GM06990 (cell line): Measurements from ENCODE around the gene CCDC87.

Source experiments
- DNase-seq: peaks from one replicate; pipeline ENCODE4 v3.0.0-alpha.2; 2011; ENCODE audit not compliant: insufficient read length; ENCODE audit errors: extremely low read depth
- H3K27me3 ChIP-seq: replicated peaks from 2 replicates; pipeline ENCODE4 v1.6.0; 2011; ENCODE audit warnings: low read length; ENCODE audit not compliant: control insufficient read depth, insufficient read depth
- H3K36me3 ChIP-seq: 2 replicates; pipeline ENCODE4 v1.5.1; 2011; ENCODE audit warnings: low read length; ENCODE audit not compliant: control insufficient read depth, insufficient read depth
- H3K4me3 ChIP-seq: replicated peaks from 2 replicates; pipeline ENCODE4 v1.5.1; 2011; ENCODE audit warnings: low read depth, mild to moderate bottlenecking, control low read depth, low read length
- TF ChIP-seq, protein P1 (sequence below): IDR thresholded peaks from 2 replicates; pipeline ENCODE4 v1.5.1; 2011; ENCODE audit warnings: low read length, control low read depth, mild to moderate bottlenecking, inconsistent platforms; ENCODE audit not compliant: insufficient read depth, poor library complexity, severe bottlenecking

Gene CCDC87

DNA sequence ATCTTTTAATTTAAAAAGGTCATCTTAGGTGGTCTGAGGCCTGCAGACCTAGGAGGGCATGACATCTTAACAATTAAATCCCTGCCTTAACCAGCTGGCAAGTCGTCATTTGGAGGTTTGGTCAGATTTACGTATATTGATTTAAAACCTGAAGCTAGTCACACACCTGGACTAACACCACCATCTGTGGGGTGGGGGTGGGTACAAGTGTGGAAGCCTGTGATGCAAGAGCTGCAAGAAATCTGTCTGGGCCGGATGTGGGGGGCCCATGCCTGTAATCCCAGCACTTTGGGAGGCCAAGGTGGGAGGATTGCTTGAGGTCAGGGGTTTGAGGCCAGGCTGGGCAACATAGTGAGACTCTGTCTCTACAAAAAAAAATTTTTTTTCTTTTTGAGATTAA, 11.6 kb downstream of the CCDC87 start:
- H3K4me3 ChIP-seq, result no peak overlapping the region
- H3K27me3 ChIP-seq, result no peaks in the 10 kb centered on the region
- TF ChIP-seq, protein P1, sequence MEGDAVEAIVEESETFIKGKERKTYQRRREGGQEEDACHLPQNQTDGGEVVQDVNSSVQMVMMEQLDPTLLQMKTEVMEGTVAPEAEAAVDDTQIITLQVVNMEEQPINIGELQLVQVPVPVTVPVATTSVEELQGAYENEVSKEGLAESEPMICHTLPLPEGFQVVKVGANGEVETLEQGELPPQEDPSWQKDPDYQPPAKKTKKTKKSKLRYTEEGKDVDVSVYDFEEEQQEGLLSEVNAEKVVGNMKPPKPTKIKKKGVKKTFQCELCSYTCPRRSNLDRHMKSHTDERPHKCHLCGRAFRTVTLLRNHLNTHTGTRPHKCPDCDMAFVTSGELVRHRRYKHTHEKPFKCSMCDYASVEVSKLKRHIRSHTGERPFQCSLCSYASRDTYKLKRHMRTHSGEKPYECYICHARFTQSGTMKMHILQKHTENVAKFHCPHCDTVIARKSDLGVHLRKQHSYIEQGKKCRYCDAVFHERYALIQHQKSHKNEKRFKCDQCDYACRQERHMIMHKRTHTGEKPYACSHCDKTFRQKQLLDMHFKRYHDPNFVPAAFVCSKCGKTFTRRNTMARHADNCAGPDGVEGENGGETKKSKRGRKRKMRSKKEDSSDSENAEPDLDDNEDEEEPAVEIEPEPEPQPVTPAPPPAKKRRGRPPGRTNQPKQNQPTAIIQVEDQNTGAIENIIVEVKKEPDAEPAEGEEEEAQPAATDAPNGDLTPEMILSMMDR, result no peak
- H3K36me3 ChIP-seq, result no peaks in the 10 kb centered on the region
- DNase-seq, result no peak

DNA sequence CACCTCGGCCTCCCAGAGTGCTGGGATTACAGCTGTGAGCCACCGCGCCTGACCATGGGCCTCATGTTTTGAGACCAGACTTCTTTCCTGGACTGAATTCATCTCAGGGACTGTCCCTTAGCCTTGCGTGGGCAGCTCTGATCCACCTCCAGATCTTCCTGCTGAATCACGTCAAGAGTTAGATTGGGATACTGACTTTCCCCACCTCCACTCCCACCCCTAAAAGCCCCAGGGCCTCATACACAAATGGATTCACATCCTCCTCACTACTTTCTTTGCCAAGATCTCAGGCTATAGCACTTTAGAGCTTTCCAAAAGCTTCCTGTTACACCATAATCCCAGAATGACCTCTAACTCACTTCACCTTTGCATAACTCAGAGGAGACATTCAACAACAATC, 12.1 kb downstream of the CCDC87 start:
- TF ChIP-seq, protein P1, result no peak
- no peak overlapping the region for H3K4me3 ChIP-seq
- H3K27me3 ChIP-seq, result no peaks in the 10 kb centered on the region
- no peak for DNase-seq
- no peaks in the 10 kb centered on the region for H3K36me3 ChIP-seq

DNA sequence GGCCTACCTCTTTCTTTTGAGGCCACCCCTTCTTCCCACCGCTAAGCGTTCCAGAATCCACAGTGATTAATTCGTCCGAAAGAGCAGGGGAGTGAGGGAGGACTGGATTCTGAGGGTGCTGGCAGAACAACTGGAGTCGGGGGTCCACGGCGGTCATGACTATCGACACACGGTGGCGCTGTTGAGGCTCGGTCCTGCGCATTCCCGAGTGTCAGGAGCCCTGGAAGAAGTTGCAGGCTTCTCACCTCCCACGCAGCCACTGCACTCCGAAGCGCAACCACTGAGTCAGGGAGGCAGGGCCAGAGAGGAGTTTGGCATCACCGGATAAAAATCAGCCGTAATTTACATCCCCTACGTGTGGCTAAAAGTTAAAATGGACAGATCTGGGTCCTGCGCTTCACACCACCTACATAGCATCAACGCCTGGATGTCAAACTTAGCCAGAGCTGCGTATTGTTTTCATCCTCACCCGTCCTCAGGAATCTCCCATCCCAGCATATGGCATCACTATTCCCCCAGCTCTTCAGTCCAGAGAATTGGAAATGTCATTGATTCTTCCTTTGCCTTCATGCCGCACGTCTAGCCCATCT, 13.8 kb downstream of the CCDC87 start:
- H3K27me3 ChIP-seq, result no peaks in the 10 kb centered on the region
- DNase-seq, result peak; percentile 60
- no peaks in the 10 kb centered on the region for H3K36me3 ChIP-seq
- TF ChIP-seq, protein P1, result peak; percentile 80
- H3K4me3 ChIP-seq, result no peak overlapping the region

DNA sequence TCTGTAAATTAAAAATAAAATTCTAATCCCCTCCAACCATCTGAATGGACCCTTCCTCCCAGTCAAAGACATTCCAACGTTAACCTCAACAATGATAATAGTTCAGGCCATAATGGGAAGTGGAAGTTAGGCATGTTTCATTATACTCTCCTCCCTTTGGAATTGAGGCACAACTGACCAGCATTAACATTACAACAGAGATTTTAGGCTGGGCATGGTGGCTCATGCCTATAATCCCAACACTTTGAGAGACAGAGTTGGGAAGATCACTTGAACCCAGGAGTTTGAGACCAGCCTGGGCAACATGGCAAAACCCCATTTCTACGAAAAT, 22.0 kb downstream of the CCDC87 start:
- TF ChIP-seq, protein P1, result no peak
- no peak for DNase-seq
- Histone ChIP-seq H3K27me3 (peaks cover 5% of the 10 kb centered on the region), H3K4me3 (no peak overlapping the region), H3K36me3 (no peaks in the 10 kb centered on the region)

DNA sequence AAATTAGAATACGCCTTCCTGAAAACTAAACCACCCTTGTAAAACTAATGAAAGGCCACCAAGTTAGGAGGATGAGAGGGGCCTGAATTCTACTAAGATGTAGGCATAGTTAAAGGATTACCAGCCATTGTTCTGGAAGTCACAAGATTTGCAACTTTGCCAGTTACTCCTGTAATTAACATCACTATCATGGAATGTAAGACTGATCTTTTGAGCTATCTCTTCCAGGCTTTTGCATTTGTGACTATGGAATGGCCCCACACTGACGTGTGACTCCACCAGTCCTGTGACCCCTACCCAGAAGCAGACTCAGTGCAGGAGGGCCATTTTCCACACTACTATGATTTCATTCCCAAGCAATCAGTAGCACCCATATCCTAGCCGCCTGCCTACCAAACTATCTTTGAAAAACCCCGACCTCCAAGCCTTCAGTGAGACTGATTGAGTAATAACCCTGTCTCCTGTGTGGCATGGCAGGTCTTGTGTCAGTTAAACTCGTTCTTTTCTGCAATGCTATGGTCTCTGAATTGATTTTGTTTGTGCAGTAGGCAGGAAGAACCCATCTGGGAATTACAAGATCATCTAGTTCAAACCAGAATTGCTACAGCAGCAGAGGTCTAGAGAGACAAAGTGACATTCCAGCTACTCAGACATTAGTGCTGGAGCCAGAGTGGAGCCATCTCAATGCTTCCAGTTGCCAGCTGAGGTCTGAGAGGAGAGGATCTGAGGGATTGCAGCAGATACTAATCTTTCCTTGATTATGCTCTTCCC, 22.6 kb downstream of the CCDC87 start:
- Histone ChIP-seq H3K36me3 (no peaks in the 10 kb centered on the region), H3K27me3 (peaks cover 5% of the 10 kb centered on the region), H3K4me3 (no peak overlapping the region)
- TF ChIP-seq, protein P1, result no peak
- DNase-seq, result no peak
